ENCODE data around the gene MARK3. TPM values are rescaled to one million over a fixed set of nuclear protein-coding genes. Genes with fewer than 3 reads are reported as not detected.

MARK3 gene
- total RNA-seq, 1 experiment from 2014 or later: 78.0 TPM

DNA sequence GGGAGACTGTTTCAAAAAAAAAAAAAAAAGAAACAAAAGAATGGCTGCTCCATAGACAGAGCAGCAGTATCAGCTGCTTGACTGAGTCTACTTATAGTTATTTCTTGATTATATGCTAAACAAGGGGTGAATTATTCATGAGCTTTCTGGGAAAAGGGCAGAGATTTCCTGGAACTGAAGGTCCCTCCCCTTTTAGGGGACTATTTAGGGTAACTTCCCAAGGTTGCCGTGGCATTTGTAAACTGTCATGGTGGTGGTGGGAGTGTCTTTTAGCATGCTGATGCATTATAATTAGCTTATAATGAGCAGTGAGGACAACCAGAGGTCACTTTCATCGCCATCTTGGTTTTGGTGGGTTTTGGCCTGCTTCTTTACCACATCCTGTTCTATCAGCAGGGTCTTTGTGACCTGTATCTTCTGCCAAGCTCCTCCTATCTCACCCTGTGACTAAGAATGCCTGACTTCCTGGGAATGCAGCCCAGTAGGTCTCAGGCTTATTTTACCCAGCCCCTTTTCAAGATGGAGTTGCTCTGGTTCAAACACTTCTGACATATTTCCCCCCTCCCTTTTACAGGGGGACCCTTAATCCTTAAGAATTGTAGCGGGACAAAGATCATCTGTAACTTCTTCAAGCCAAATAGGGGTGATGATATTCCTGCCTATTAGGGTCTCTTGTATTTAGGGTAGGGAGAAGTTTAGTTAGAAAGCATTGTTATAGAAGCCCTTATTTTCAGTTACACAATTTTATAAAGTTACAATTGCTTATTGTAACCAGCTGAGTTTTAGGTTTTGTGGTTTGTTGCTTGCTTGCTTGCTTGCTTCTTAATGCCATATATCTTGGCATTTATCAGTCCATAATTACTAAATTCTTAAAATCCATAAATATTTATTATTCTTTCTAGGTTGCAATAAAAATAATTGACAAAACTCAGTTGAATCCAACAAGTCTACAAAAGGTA is 42.5 kb downstream of the MARK3 start:
- Histone ChIP-seq H3K27me3 (replicated peaks; ENCODE audit: control insufficient read depth, insufficient read depth, low read length) (no peaks in the 10 kb centered on the region), H3K4me3 (ENCODE audit: low read depth, low read length) (no peak overlapping the region), H3K36me3 (ENCODE audit: control insufficient read depth, insufficient read depth, low read length) (no peaks in the 10 kb centered on the region), H3K9me3 (no peaks in the 10 kb centered on the region), H3K4me1 (0 out of 2 replicates have a peak, but pooled peaks cover 7% of the 10 kb centered on the region)
- no peak overlapping the region for H3K27ac Mint-ChIP-seq (ENCODE audit: unreplicated experiment)
- POLR2A ChIA-PET: no interaction called here
- no peaks in the 10 kb centered on the region for H3K27me3 Mint-ChIP-seq (ENCODE audit: insufficient read depth, unreplicated experiment)
- H3K4me1 Mint-ChIP-seq (ENCODE audit: low read depth, unreplicated experiment): peaks cover 2% of the 10 kb centered on the region
- TF ChIP-seq, protein P1, sequence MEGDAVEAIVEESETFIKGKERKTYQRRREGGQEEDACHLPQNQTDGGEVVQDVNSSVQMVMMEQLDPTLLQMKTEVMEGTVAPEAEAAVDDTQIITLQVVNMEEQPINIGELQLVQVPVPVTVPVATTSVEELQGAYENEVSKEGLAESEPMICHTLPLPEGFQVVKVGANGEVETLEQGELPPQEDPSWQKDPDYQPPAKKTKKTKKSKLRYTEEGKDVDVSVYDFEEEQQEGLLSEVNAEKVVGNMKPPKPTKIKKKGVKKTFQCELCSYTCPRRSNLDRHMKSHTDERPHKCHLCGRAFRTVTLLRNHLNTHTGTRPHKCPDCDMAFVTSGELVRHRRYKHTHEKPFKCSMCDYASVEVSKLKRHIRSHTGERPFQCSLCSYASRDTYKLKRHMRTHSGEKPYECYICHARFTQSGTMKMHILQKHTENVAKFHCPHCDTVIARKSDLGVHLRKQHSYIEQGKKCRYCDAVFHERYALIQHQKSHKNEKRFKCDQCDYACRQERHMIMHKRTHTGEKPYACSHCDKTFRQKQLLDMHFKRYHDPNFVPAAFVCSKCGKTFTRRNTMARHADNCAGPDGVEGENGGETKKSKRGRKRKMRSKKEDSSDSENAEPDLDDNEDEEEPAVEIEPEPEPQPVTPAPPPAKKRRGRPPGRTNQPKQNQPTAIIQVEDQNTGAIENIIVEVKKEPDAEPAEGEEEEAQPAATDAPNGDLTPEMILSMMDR (IDR thresholded peaks at IDR 0.05; ENCODE audit: insufficient read depth in 1 of 2, low read depth in 1 of 2, low read length in 1 of 2, severe bottlenecking in 1 of 2, unreplicated experiment in 1 of 2): no peak
- no TSS peak for BruUV-seq (replicated peaks)
- no peak for DNase-seq
- no peak overlapping the region for H3K4me3 Mint-ChIP-seq (ENCODE audit: unreplicated experiment)
- CTCF ChIA-PET: no interaction called here
- no peaks in the 10 kb centered on the region for H3K9me3 Mint-ChIP-seq (ENCODE audit: unreplicated experiment)
- H3K36me3 Mint-ChIP-seq (ENCODE audit: insufficient read depth, unreplicated experiment): peaks cover 22% of the 10 kb centered on the region
- intact Hi-C loops (cut with micrococcal nuclease; ENCODE audit: unreplicated experiment): no loop called here

DNA sequence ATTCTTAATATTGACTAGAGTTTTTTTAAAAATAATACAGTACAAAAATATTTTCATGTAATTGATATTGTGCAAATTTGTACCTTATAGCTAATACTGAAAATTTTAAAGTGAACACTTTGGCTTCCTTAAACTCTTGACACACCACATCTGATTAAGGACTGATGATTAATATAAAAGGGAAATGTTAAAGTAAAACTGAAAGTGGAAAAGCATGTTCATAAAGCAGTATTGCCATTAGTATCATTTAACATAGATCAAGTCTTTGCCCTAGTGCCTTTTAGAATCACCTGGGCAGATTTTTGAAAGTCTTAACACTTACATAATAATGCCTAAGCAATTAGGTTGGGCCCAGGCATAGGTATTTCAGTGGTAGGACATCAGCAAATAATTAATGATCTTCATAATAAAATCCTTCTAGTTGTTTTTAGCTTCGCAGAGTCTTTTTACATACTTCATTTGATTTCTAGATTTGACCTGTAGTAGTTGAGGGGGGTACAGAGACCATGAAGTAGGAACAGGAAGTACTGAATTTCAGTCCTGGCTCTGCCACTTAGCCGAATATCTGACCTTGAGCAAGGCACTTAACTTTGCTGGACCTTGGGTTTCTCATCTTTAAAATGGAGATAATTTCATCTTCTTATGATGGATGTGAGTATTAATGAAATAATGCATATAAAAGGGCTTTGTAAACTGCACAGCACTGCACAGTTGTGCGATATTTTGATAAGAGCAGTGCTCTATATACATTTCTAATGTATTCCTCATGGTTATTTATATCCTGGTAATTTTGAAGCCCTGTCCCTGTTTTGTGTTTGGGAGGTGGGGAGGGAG is 43.7 kb downstream of the MARK3 start:
- Mint-ChIP-seq H3K4me1 (ENCODE audit: low read depth, unreplicated experiment) (no peaks in the 10 kb centered on the region), H3K4me3 (ENCODE audit: unreplicated experiment) (no peak overlapping the region), H3K9me3 (ENCODE audit: unreplicated experiment) (no peaks in the 10 kb centered on the region), H3K27ac (ENCODE audit: unreplicated experiment) (no peak overlapping the region), H3K36me3 (ENCODE audit: insufficient read depth, unreplicated experiment) (peaks cover 22% of the 10 kb centered on the region), H3K27me3 (ENCODE audit: insufficient read depth, unreplicated experiment) (no peaks in the 10 kb centered on the region)
- Histone ChIP-seq H3K4me3 (ENCODE audit: low read depth, low read length) (no peak overlapping the region), H3K36me3 (ENCODE audit: control insufficient read depth, insufficient read depth, low read length) (no peaks in the 10 kb centered on the region), H3K9me3 (no peaks in the 10 kb centered on the region), H3K27me3 (replicated peaks; ENCODE audit: control insufficient read depth, insufficient read depth, low read length) (no peaks in the 10 kb centered on the region), H3K4me1 (0 out of 2 replicates have a peak, but pooled peaks cover 7% of the 10 kb centered on the region)
- POLR2A ChIA-PET: no interaction called here
- CTCF ChIA-PET: no interaction called here
- TSS peak; percentile 21 for BruUV-seq (replicated peaks)
- DNase-seq: no peak
- intact Hi-C loops (cut with micrococcal nuclease; ENCODE audit: unreplicated experiment): no loop called here
- TF ChIP-seq, protein P1 (IDR thresholded peaks at IDR 0.05; ENCODE audit: insufficient read depth in 1 of 2, low read depth in 1 of 2, low read length in 1 of 2, severe bottlenecking in 1 of 2, unreplicated experiment in 1 of 2): no peak

DNA sequence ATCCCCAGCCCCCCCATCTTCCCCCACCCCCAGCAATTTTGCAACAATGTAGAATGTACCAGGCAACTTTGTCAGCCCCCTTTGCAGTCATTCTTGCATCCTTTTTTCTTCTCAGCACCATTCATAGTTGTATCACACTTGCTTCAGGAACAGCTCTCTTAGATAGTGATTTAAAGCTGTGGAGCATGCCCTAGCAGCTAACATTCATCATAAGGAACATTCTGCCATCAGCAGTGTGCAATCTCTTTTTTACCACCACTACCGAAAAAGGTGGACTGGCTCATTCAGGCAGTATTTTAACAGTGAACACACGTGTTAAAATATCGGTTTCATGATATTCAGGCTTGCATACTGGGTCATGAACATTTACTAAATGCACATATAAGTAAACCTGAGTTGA is 45.1 kb downstream of the MARK3 start:
- intact Hi-C loops (cut with micrococcal nuclease; ENCODE audit: unreplicated experiment): no loop called here
- H3K27me3 ChIP-seq (replicated peaks; ENCODE audit: control insufficient read depth, insufficient read depth, low read length): no peaks in the 10 kb centered on the region
- peaks cover 18% of the 10 kb centered on the region for H3K36me3 Mint-ChIP-seq (ENCODE audit: insufficient read depth, unreplicated experiment)
- H3K4me1 Mint-ChIP-seq (ENCODE audit: low read depth, unreplicated experiment): no peaks in the 10 kb centered on the region
- no TSS peak for BruUV-seq (replicated peaks)
- ChIA-PET CTCF (no interaction called here), POLR2A (no interaction called here)
- TF ChIP-seq, protein P1 (IDR thresholded peaks at IDR 0.05; ENCODE audit: insufficient read depth in 1 of 2, low read depth in 1 of 2, low read length in 1 of 2, severe bottlenecking in 1 of 2, unreplicated experiment in 1 of 2): no peak
- H3K27me3 Mint-ChIP-seq (ENCODE audit: insufficient read depth, unreplicated experiment): no peaks in the 10 kb centered on the region
- no peaks in the 10 kb centered on the region for H3K36me3 ChIP-seq (ENCODE audit: control insufficient read depth, insufficient read depth, low read length)
- H3K4me1 ChIP-seq: 0 out of 2 replicates have a peak, but pooled peaks cover 7% of the 10 kb centered on the region
- H3K4me3 Mint-ChIP-seq (ENCODE audit: unreplicated experiment): no peak overlapping the region
- no peaks in the 10 kb centered on the region for H3K9me3 ChIP-seq
- H3K4me3 ChIP-seq (ENCODE audit: low read depth, low read length): no peak overlapping the region
- no peaks in the 10 kb centered on the region for H3K9me3 Mint-ChIP-seq (ENCODE audit: unreplicated experiment)
- no peak for DNase-seq
- no peak overlapping the region for H3K27ac Mint-ChIP-seq (ENCODE audit: unreplicated experiment)

Measured in Caco-2 (cell line).